AG08395 (cell line): ENCODE results near the gene ITPRID2.

Source experiments
- DNase-seq: peaks from one replicate; pipeline ENCODE4 v3.0.0; 2012; ENCODE audit warnings: mixed read lengths, low spot score

ITPRID2 gene

DNA sequence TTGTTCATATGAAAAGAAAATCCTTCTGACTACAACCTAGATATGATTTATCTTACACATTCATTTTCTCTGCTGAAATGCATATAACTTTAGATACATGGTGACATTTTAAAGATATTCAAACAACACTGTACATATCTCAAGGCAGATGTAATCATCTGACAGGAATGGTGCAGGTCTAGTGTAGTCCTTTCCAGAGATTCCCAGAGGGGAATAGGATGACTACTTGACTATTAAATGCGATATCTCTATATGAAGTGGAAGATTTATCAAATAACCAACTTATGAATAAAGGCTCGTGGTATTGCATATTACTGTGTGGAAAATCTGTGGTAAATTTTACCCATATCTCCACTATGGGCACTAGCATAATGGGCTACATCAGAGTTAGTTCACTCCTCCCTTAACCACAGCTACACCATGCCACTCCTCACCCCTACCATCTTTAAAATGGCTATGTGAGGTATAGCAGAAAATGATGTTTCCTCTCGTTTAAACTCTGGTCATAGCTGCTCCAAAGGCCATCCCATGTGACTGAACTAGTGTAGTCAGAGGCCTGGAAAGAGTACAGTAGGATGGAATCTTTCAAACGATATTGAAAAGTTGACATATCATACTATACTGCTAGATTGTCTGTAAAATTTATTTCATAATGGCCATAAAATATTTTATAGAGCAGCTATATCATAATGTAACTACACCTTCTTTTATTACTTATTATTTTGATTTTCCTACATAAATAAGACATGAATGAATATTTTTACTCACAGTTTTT is 9.1 kb upstream of the ITPRID2 start:
- no peak for DNase-seq

DNA sequence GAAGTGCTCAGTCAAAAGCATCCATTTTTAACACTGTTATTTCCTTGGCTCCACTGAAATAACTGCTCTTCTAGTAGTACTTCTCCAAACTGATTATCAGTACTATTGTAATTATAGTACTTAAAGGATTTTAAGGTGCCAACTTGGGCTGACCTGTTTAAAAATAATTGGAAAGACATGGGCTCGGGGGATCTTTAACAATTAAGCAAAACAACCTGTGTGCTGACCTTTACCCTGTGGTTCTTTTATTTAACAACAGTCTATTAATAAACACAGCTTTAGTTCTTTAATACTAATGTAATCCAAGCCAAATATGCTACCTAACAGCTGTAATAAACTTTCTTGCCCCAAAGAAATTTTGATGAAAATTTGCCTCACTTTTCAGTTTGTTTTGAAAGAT is 6.9 kb upstream of the ITPRID2 start:
- DNase-seq = no peak

DNA sequence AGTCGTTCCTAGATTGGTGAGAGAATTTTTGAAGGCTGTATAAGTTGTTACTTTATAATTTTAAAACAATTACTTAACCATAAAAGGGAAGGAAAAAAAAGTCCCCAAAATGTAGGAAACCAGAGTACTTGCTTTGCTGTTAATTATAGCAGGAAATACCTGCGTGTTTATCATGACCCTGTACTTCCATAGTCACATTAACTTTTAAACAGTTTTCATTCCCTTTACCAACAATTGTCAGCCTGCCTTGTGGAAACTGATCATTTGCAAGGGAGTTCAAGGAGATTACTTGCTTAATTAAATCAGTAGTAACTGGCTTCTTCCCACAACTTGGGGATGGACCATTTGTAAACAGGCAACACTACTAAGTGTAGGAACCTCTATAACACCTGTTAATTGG is 6.4 kb upstream of the ITPRID2 start:
- no peak for DNase-seq

DNA sequence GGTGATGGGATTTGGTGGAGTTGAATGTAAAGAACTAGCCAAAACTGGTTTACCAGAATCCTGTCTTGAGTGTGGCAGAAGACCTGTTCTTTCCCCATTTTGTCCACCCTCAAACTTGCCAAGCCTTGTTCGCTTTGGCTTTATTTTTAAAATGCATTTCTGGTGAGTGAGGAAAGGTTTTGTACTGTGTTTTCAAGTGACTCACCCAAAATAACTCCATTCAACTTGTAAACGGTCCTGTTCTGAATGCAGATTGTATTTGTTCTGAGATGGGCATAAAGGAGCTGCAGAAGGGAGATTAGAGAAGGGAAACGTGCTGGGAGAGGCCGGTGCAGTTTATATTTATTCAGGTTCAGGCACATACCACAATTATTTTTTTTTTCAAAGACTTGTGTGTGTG is 5.3 kb upstream of the ITPRID2 start:
- DNase-seq = no peak

DNA sequence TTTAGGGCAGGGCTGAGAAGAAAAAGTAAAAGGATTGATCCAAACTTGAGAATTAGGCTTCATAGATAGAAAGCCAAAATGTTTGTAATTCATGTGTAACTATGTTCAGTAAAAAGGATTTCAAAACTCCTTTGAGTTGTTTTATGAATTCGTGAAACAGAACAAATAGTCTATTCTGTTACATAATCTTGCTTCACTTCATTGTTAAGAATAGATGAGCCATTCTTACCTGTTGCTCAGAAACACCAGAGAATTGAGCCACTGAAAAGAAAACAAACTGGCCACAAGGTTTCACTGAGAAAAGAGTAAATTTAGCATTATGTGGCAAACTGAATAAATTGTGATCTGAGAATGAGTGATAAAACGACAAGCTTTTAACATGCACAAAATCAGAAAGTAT is 4.5 kb upstream of the ITPRID2 start:
- no peak for DNase-seq

DNA sequence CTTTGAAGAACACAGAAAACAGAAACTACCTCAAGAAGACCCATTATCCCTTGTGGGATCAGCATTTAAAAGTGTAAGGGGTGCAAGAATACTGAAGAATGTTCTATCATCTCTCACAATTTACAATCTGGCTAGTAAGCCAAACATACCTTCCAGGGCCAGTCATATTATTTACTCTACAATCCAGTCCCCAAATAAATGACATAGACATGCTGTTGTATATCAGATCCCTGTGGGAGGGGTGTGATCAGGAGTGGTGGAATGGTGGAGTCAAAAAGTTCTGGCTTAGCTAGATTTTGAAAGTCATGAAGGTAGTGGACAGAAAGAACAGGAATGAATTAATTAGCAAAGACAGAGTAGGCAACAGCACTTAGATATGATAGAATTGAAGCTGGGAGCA is 1.8 kb upstream of the ITPRID2 start:
- DNase-seq = no peak

DNA sequence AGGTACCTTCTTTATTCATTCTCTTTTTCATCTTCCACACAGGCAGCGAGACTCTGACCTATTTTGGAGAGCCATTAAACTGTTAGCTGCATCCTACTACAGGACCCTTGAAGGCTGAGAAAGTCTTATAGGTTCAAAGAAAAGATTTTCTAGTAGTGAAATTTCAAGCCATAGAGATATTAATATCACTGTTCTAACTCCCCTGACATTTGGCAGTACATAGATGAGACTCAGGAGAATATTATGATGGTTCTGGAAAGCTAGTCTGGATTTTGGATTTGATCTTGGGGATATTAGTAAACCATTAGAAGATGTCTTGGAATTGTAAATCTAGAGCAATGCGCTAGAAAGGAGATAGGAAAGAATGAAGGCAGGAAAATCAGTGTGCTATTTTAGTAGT is 1.3 kb upstream of the ITPRID2 start:
- DNase-seq = no peak

DNA sequence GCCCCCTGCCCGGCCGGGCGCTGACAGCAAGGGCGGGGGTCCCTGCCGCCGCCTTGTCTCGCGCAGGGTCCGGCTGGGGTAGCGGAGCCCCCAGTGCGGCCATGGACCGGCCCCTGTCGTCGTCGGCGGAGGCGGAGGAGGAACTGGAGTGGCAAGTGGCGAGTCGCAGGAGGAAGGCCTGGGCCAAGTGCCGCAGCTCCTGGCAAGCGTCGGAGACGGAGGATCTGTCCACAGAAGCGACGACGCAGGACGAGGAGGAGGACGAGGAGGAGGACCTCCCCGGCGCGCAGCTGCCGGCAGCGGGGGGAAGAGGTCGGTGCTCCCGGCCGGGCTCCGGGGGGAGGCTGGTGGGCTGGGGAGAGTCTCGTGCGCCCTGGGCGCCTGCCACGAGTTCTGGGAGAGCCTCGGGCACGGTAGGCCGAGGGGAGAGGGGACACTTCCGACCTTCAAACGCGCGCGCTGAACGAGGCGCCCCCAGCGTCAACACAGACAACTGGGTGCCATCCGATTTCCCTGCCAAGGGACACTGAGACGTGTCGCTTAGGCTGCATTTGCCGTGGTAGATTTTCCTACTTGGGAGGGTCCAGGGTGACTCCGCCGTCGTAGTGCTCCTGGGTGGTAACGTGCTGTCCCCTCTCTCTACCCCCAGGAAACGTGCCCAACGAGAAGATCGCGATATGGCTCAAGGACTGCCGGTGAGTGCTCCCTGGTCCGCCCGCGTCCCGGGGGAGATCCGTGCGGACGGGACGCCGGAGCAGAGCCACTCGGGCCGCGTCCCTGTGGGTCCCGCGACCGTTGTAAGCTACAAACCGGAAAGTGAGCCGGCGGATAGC is 652 bp downstream of the ITPRID2 start:
- DNase-seq = peak; percentile 43

DNA sequence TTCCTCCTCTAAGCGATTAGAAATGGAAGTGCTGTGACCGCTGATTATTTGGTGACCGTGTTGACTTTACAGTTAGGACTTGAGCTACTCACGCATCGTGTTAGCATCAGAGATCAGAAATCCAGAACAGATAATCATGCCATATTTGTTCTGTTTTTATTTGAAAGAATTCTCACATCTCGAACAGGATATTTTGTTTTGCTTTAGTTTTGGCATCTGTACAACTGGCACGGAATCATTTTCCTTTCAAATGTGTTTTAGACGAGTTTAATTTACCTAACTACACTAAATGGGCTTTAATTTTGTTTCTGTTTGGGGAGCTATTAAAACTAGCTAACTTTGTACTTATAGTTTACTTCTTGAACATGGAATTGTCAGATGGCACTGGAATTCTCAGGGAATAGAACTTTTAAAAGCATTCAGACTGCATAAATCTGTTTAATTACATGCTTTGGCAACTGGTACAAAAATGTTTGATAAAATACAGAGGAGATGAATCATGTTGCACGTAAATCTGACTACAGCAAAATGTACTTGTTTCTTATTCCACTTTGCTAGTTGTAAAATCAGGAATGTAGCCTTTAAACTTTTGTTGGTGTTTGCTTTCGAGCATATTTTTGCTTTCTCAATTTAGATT is 1.4 kb downstream of the ITPRID2 start:
- DNase-seq = peak; percentile 18

DNA sequence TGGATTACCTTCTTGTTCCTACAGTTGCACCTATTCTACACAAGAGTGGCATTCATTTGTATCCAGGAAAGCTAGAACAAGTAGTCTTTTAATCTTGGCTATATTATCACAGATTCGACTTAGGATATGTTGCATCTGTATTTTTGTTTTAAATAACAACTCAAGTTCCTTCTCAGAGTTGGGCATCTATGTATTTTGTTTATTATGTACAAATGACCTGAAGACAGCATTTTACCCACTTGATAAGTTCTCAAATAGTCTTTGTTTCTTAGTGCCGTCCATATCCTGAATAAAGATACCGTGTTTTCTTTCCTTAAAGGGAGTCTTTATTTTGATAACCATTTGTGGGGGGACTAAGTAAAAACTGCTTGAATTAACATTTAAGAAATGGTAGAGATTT is 2.9 kb downstream of the ITPRID2 start:
- no peak for DNase-seq

DNA sequence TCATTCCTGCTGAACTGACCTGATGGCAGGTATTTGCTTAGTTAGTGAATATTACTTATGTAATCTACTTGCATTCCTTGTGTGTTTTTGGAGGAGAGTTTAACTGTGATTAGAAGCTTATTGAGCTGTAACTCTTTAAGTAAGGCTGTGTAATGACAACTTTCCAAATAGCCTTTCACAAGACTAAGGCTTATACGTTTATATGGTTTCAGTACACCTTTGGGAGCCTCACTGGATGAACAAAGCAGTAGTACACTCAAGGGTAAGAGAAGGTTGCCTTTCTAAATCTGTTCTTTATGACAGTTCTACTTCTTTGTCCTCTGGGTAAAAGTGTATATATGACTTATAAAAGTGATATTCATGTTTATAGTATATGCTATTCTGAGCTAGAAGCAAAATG is 4.3 kb downstream of the ITPRID2 start:
- no peak for DNase-seq

DNA sequence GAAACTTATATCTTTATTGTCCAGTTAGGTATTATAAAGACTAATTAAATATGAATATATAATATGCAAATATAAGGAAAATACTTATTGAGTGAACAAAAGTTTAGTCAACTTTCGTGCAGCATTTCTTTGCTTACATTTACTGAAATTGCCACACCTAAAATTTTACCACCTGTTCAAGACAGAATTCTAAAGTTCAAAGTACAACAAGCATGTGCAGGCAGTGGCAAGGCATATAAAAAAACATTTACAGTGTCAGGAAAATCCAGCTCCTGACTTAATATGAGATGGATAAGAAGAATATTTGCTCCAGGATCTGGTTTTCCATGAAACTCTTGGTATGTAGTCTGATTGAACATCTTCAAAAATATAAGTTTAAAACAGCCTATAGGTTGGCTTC is 4.8 kb downstream of the ITPRID2 start:
- no peak for DNase-seq

DNA sequence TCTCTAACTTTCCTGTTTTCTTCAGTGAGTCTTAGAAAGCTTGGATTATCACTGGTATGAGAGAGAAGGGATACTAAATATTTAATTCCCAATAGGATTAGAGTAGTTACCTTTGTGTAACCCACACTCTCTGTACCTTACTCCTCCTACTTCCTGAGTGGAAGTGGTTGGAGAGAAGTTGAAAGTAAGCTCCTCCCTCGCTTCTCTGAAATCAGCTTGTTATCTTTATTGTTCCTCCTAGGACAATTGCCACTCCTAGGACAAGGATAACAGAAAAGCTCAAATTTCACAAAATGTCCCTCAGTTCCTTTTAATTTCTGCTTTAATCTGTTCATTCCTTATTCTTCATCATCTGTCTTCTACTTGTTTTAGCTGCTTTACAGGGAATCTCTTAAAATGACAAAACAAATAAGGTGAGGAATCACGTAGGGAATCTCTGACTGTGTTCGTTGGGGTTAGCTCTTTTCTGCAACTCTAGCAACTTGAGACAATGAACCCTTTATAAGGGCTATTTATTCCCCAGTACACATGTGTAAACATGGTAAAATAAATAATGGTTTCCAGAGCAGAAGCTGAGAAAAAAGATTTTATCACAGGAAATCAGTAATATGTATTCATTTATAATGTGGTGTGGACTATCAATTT is 8.6 kb downstream of the ITPRID2 start:
- no peak for DNase-seq

DNA sequence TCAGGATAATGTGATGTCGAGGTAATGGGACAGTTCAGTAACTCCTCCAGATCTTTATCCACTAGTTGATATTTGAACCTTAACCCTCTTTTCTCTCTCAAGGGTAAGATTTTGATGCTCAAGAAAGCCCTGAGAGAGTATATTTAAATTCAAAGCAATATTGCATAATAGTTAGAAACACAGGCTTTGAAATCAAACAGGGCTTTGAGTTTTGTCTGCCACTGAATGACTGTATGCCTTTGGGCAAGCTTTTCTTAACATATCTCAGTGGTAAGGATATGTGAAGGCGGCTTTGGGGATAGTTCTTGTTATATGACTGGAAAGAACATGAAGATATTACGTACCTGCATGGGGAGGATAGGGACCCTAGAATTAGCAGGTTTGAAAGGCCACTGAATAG is 11.1 kb downstream of the ITPRID2 start:
- no peak for DNase-seq

DNA sequence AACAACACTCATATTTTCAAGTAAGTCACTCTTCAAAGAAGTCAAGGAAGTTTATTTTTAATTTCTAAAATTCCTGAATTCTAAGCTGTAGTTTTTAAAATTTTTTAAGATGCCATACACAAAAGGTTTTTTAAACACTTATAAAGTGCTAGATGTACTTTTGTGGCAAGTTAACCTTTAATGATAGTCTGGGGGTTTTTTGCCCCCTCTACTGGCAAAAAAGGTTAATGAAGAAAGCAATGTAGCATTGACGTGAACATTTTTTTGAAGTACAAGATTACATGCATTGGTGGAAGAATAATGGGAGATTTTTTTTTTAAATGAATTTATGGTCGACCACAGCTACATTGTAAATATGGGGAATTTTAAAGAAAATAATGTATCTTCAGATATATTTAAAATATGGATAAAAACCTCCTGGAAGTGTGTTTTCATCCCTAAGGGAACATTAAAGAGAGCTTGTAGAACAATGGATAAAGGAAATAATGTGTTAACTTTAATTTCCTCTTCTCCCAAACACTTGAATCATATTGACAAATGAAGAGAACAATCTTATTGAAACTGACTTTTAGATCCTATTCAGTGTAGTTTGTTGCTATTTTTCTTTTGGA is 12.6 kb downstream of the ITPRID2 start:
- DNase-seq = peak; percentile 29

DNA sequence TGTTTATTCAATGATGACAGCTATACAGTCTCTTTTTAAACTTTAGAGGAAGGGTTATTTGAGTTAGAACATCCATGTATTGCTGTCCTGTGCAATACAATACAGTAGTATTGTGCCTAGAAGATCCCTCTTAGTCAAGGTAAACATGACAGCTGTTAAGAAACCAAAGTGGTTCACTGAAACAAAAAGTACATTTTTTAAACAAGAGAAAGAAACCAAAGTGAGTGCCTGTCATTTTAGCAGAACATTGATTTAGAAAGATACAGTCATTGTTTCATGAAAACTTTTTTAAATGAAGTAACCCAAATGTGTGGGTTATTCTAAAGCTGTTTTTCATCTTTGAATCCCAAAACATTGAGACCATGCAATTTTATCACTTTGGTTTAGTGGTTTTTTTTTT is 15.5 kb downstream of the ITPRID2 start:
- no peak for DNase-seq

DNA sequence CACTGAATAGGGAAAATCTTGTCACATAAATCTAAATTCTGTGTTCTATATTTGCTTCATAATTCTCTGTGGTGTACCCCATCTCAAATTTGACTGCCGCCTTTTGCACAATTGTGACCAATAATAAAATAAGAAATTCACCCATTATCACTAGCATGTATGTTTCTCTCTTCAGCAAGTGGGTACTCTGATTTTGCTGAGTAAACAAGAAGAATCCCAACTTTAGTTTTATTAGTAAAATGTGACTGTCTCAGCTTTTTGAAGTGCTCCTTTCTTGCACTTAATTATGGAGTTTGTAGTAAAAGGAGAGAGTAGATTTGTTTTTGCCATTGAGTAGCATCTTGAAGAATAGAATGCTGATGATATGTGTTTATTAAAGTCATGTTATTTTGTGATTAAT is 16.1 kb downstream of the ITPRID2 start:
- no peak for DNase-seq

DNA sequence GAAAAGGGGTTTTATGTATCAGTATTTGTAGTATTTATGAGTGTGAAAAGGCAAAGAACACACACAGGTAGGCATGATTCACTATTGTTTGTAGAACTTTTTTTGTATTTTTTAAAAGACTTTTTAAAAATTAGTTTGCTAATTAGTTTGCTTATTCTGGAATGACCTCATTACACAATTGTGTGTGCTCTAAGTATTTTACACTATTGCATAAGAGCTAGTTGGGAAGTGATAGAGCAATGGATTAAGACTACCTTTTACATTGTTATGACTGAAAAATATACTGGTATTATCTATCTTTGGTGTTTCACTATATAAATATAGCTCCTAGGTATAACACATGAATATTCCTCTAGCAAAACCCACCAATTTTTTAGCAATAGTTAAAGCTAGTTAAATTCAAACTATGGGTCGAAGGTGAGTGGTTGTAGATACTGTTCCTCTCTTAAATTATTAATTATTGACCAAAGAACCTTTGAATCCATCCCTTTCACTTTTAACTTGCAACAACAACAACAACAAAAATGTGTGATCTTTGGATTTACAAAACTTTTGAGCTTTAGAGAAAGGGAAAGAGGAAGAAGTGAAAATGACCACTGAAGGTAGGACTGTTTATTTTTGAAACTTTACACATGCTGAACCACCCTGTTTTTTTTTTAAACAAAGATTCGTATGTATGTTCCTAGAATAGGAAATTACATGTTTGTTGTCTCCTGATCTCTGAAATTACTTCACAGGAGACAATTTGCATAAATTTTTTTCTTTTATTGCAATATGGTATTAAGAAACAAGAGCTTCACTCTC is 18.7 kb downstream of the ITPRID2 start:
- DNase-seq = no peak

DNA sequence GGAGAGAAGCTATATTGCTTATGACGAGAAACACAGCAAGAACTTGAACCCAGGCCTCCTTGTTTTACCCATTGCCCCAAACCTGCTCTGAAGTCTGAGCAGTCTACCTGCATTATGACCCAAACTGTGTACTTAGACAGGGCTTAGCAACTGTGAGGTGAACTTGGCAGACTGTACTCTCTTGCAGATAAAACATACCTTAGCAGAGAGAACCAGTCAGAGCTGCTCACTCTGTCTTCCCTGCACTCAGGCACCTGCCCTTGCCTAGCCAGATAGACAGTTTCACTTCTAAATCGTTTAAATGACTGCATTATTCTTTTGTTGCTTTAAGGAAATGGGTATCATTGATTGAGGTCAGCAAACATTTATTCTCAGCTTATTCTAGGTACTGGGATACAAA is 20.3 kb downstream of the ITPRID2 start:
- DNase-seq = no peak

DNA sequence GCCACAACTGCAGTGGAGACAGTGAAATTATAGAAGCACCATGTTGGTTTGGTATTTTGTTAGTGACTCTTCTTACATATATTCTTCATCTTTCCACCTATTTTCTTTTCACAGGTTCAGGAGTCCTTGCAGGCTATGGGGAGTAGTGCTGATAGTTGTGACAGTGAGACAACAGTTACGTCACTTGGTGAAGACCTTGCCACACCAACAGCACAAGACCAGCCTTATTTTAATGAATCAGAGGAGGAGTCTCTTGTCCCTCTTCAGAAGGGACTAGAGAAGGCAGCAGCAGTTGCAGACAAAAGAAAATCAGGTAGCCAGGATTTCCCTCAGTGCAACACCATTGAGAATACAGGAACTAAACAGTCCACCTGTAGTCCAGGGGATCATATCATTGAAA is 23.6 kb downstream of the ITPRID2 start:
- no peak for DNase-seq
